GM21526 (cell line): Measurements from ENCODE around the gene HYDIN.
"Not testable (repeated sequence)": the region's sequence is repeated elsewhere in the genome, so short reads cannot be mapped to it uniquely, and the experiment has no call there.

Experiments
- ATAC-seq: cut with Tn5 transposase; IDR thresholded peaks from one replicate; pipeline ENCODE4 v1.9.1; 2021; ENCODE audit warnings: moderate library complexity; ENCODE audit not compliant: unreplicated experiment, low FRiP score

The HYDIN gene

GRCh38 chr16:71226229-71227141 lies 4.0 kb downstream of the HYDIN start:
- ATAC-seq, result no peak

- ATAC-seq, result no peak
These were observed 5.4 kb downstream of the HYDIN start for GRCh38 chr16:71225145-71225544.

DNA sequence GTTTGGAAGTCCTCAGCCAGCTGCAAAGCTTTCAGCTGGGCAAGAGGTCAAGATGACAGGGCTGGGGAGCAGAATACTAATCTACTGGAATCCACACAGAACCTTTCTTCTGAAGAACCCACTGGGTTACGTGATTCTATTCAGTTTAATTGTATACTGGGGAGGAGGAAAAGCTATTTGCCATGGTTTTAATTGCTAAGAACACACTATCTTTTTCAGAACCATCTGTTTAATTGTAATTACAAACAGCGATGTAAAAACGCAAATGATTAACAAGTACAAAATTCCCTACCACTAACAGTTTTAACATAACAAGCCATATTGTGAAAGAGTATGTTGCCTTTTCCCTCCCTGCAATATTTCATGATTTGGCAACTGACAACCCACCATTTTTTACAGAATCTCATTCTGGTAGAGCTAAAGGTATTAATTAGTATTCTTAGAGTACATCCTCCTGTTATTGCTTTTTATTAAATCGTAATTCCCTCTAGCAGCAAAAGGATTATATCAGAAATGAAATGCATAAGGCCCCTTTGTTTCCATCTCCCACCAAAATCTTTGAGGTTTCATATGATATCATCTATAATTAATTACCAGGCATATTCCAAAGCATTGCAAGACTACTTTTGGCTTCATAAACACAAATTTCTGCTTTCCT lies 12.1 kb downstream of the HYDIN start:
- no peak for ATAC-seq

DNA sequence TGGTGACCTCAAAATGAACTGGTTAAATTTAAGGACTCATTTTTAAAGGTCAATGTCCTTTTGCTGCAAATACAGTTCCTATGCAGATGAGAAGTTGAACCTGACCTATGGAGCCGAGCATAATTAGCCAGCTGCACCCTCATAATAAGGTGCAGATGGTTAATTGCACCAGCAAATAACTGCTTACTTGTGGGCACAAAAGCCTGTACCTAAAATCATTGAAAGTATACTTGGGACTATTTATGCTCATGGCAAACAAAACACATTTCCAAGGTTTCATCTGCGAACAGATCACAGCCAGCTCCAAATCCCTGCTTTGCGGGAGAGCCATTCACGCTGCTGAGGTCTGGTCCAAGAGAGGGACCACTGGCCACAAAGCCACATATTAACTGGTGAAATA lies 13.0 kb downstream of the HYDIN start:
- ATAC-seq, result no peak

GRCh38 chr16:71216714-71217113 lies 13.8 kb downstream of the HYDIN start:
- no peak for ATAC-seq

GRCh38 chr16:71214746-71215381 lies 15.7 kb downstream of the HYDIN start:
- no peak for ATAC-seq

DNA sequence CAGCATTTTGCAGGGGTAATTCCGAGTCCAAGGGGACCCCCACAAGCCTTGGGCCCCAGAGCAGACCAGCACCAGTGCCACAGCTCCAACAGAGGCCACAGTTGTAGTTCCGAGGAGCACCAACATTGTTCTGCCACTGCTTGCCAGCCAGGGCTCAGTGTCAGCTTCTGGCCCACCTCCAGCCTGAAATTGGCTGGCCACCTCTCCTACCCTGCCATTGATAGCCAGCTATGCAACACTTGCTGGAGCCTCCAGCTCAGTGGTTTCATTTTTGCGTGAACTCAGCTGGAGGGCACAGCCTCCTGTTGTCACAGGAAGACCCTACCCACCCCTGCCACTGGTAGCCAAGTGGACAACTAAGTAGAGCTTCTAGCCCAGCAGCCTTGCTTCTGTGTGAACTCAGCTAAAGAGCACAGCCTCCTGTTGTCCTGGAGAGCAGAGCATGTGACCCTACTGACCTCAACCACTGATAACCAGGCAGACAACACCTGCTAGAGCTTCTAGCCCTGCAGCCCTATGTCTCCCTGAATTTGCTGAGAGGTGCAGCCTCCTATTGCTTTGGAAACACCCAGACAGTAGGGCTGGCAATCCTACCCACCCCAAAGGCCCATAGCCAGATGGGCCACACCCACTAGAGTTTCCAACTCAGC lies 24.9 kb downstream of the HYDIN start:
- ATAC-seq, result no peak

- ATAC-seq, result no peak
These were observed 26.9 kb downstream of the HYDIN start for GRCh38 chr16:71203631-71204030.

- no peak for ATAC-seq
These were observed 29.0 kb downstream of the HYDIN start for GRCh38 chr16:71201556-71201955.

DNA sequence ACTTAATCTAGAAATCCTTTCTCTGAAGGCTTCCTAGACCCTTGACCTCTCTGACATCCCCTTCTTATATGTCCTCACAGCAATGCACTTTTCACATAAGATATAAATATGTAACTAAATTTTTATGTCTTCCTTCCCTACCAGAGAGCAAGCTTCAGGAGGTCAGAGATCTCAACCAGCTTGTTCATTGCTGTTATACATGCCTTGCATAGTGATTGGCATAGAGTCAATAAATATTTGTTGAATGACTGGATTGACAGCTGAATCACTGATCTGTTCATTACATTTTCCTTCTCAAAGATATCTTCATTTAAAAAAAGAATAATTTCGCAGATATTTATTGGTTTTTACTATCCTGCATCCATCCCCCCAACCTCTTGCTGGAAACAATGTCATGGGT lies 29.5 kb downstream of the HYDIN start:
- no peak for ATAC-seq

GRCh38 chr16:71198408-71198807 lies 32.1 kb downstream of the HYDIN start:
- ATAC-seq, result no peak

DNA sequence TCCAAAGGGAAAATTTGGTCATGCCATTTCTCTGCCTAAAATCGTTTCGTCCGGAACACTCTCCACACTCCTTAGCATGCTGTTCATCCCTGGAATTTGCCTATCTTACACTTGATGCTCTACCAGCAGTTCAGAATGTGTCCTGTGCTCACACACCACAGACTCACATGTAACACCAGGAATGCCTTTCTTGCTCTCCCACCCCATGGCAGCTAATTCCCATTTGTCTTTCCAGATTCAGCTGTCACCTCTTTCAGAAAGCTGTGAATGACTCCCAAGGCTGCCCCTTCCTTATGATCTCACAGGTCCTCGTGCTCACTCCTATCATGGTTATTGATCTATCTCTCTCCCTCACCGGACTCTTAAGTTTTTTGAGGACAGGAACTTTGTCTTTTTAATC lies 38.1 kb downstream of the HYDIN start:
- no peak for ATAC-seq

DNA sequence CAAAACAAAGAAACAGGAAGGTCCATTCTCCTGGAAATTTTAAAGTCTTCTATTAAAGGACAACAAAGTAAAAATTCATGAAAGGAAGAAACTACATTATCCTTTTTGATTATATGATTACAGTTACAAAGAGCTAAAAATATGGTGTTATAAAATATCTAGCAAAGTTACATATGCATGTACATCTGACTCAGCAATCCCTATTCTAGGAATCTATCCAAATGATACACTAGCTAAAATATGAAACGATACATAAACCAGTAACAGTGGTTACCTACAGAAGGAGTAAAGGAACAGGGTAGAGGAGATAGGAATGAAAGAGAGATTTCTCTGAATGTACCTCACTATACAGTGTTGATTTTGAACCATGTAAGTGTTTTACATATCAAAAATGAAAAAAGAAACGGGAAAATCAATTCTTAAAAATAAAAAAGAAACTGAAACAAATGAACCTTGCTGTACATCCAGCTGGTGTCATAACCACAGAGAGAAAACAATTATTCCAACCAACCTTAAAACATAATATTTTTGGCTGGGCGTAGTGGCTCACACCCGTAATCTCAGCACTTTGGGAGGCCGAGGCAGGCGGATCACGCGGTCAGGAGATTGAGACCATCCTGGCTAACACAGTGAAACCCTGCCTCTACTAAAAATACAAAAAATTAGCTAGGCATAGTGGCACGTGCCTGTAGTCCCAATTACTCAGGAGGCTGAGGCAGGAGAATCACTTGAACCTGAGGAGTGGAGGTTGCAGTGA lies 41.4 kb downstream of the HYDIN start:
- no peak for ATAC-seq

- no peak for ATAC-seq
These were observed 45.2 kb downstream of the HYDIN start for GRCh38 chr16:71185347-71185746.

DNA sequence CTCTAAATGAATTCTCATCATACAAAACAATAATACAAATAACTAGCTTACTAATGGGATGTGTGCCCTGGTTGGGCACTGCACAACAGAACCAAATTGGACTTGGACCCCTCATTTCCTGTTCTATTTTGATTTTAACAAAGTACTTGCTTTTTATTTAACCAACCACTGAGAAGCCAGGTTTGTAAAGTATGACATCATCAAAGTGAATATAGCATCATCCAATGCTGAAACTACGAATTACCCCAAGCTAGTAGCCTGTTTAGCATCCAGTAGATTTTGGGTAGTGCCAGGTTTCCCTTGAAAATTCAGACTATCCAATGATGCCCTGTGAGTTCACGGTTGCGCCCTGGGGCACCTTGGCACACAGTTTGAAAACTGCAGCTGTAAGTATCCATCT lies 51.0 kb downstream of the HYDIN start:
- no peak for ATAC-seq

DNA sequence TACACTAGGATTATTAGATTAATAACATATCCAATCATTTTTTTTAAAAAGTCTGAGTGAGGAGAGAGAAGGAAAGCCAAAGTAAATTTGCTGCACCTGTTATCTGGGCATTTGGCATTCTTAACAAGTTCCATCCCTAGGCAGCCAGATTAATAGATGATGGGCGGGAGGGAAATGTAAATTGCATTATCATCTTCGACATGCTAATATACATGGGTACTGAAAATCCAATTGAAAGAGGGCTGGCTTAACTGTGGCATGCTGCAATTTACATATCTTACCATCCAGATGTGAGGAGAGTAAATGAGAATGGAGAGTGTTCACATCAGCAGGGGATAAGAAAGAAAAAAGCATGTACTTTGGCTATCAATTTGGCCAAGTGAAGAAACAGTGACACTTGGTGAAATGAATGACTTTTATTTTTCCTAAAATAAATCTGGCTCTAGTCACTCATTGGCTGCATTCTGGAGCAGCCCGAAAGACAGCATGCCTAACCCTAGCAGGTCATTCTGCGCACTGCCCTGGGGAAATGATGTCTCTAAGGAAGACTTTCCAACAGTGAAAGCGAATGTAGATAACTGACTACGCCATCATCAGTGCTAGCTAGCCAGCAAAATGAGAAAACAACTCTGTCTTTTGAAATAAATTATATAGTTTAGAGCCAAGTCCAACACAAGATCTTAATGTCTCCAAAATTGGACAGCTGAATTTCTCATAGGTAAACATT lies 57.9 kb downstream of the HYDIN start:
- ATAC-seq, result no peak

DNA sequence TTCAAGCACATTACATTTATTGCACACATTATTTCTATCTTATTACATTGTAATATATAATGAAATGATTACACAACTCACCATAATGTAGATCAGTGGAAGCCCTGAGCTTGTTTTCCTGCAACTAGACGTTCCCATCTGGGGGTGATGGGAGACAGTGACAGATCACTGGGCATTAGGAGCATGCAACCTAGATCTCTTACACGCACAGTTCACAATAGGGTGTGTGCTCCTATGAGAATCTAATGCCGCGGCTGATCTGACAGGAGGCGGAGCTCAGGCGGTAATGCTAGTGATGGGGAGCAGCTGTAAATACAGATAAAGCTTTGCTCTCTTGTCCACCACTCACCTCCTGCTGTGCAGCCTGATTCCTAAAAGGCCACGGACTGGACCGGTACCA lies 69.5 kb downstream of the HYDIN start:
- ATAC-seq, result not testable (repeated sequence)

DNA sequence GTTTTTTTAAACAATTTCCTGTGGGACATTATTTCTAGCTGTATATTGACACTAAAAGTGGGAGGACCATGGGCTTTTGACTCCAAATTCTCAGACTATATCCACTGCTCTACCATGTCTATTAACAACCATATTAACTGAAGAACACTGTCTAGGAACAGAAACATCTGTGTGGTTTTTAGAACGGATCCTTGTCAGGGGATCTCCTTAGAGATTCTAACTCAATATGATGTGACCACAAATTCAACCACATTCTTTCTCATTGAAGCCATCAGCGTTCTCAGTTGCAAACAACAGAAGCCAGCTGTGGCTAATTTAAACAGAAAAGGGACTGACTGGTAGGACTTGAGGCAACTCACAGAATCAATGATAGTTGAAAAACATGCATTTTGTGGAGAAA lies 73.2 kb downstream of the HYDIN start:
- not testable (repeated sequence) for ATAC-seq

GRCh38 chr16:71153329-71153728 lies 77.2 kb downstream of the HYDIN start:
- not testable (repeated sequence) for ATAC-seq

DNA sequence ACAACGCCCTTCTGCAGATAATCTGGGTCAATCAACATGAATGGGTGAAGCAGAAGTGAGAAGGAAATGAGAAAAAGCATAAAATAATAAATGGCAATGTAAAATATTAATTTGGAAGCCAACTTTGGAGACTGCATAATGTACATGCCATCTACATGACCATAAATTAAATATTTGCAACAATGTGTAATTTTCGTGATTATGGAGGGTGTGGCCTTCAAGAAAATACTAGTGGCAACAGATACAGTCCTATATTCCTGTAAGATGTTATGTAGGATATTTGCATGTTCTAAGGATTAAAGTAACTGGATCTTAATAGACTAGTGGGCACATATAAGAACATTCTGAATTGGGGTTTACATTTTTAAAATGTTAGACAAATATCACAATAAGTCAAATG lies 78.9 kb downstream of the HYDIN start:
- ATAC-seq, result not testable (repeated sequence)
